ENCODE data around the gene HMGXB3.

Gene HMGXB3

GRCh38 chr5:150064681-150065220, 64.2 kb downstream of the HMGXB3 start:
- TF ChIP-seq CTCF (IDR thresholded peaks at IDR 0.05; ENCODE audit: insufficient read depth, low read length) = no peak
- TF ChIP-seq SPI1 (IDR thresholded peaks at IDR 0.05; ENCODE audit: borderline replicate concordance, low read depth) = no peak
- no peak for TF ChIP-seq GABPA (IDR thresholded peaks at IDR 0.05; ENCODE audit: low read depth)
- no peak for TF ChIP-seq REST (IDR thresholded peaks at IDR 0.05; ENCODE audit: insufficient replicate concordance, low read depth)
- TF ChIP-seq POLR2AphosphoS5 (IDR thresholded peaks at IDR 0.05; ENCODE audit: low read depth) = no peak
- Histone ChIP-seq H3K27me3 (ENCODE audit: insufficient read depth, poor library complexity, severe bottlenecking) (no peaks in the 10 kb centered on the region), H3K27ac (replicated peaks) (no peak overlapping the region), H3K4me3 (replicated peaks; ENCODE audit: insufficient read depth, low read length) (no peak overlapping the region)
- DNase-seq (ENCODE audit: low read depth in 1 of 2, low spot score in 1 of 2) = no peak

GRCh38 chr5:150065346-150065745, 64.8 kb downstream of the HMGXB3 start:
- TF ChIP-seq POLR2AphosphoS5 (IDR thresholded peaks at IDR 0.05; ENCODE audit: low read depth) = no peak
- TF ChIP-seq SPI1 (IDR thresholded peaks at IDR 0.05; ENCODE audit: borderline replicate concordance, low read depth) = no peak
- no peak for TF ChIP-seq CTCF (IDR thresholded peaks at IDR 0.05; ENCODE audit: insufficient read depth, low read length)
- TF ChIP-seq REST (IDR thresholded peaks at IDR 0.05; ENCODE audit: insufficient replicate concordance, low read depth) = no peak
- TF ChIP-seq GABPA (IDR thresholded peaks at IDR 0.05; ENCODE audit: low read depth) = no peak
- DNase-seq (ENCODE audit: low read depth in 1 of 2, low spot score in 1 of 2) = no peak
- H3K27me3 ChIP-seq (ENCODE audit: insufficient read depth, poor library complexity, severe bottlenecking) = no peaks in the 10 kb centered on the region
- H3K4me3 ChIP-seq (replicated peaks; ENCODE audit: insufficient read depth, low read length) = no peak overlapping the region
- H3K27ac ChIP-seq (replicated peaks) = no peak overlapping the region; the same call in 1 of the 2 replicates

- DNase-seq (ENCODE audit: low read depth in 1 of 2, low spot score in 1 of 2) = peak; percentile 45 to 90
- Histone ChIP-seq H3K27ac (replicated peaks) (no peak overlapping the region; the same call in 1 of the 2 replicates), H3K27me3 (ENCODE audit: insufficient read depth, poor library complexity, severe bottlenecking) (no peaks in the 10 kb centered on the region), H3K4me3 (replicated peaks; ENCODE audit: insufficient read depth, low read length) (no peak overlapping the region)
- TF ChIP-seq GABPA (IDR thresholded peaks at IDR 0.05; ENCODE audit: low read depth) = no peak
- no peak for TF ChIP-seq REST (IDR thresholded peaks at IDR 0.05; ENCODE audit: insufficient replicate concordance, low read depth)
- TF ChIP-seq CTCF (IDR thresholded peaks at IDR 0.05; ENCODE audit: insufficient read depth, low read length) = no peak
- no peak for TF ChIP-seq POLR2AphosphoS5 (IDR thresholded peaks at IDR 0.05; ENCODE audit: low read depth)
- TF ChIP-seq SPI1 (IDR thresholded peaks at IDR 0.05; ENCODE audit: borderline replicate concordance, low read depth) = no peak
Observed at GRCh38 chr5:150065886-150066285, 65.3 kb downstream of the HMGXB3 start.

Data from HL-60 (cell line).